GM12878 (cell line): ENCODE measurements around the gene MVB12B. TPM values are rescaled to one million over a fixed set of nuclear protein-coding genes. Genes with fewer than 3 reads are reported as not detected.

Experiments used
- ATAC-seq: fragments of 200-7000 bp; cut with Tn5 transposase; 3 replicates; pipeline ENCODE4 v1.9.1; 2020; ENCODE audit warnings: mild to moderate bottlenecking, moderate library complexity
- BruUV-seq: library from RNA; stranded (reverse); fragments of 400-500 nt; replicated peaks from 2 replicates; lab custom pipeline; 2021; lab: Mats Ljungman, UMichigan
- CTCF ChIA-PET: fragments of 300-600 bp; sonication (Branson Sonifier 250); formaldehyde crosslinking; extraction: SDS; loops from one replicate; lab custom pipeline; 2021; ENCODE audit warnings: inconsistent platforms; lab: Yijun Ruan, JAX
- POLR2A ChIA-PET: fragments of 350-600 bp; formaldehyde crosslinking; extraction: SDS; loops from one replicate; lab custom pipeline; 2021; ENCODE audit warnings: inconsistent platforms; lab: Charles Lee
- RAD21 ChIA-PET: fragments of 300-600 bp; sonication (Branson Sonifier 250); formaldehyde crosslinking; loops from one replicate; lab custom pipeline; 2023; ENCODE audit warnings: antibody characterized with exemption; ENCODE audit not compliant: unreplicated experiment; lab: Charles Lee
- SMC1A ChIA-PET: fragments of 300-600 bp; sonication (Branson Sonifier 250); formaldehyde crosslinking; loops from one replicate; lab custom pipeline; 2023; ENCODE audit not compliant: unreplicated experiment, uncharacterized antibody; lab: Charles Lee
- DNase-seq: peaks from one replicate; pipeline ENCODE4 v3.0.0-alpha.2; 2011; ENCODE audit warnings: low read depth, low spot score
- FAIRE-seq: peaks from 3 replicates; lab custom pipeline; 2011; peaks lifted over from hg19 to GRCh38; lab: Jason Lieb, UNC
- H2AFZ ChIP-seq: 2 replicates; pipeline ENCODE4 v1.6.0; 2011; ENCODE audit warnings: low read depth, low read length, control low read depth; ENCODE audit not compliant: control insufficient read depth
- H3K27ac ChIP-seq: 2 replicates; pipeline ENCODE4 v1.5.1; 2011; ENCODE audit warnings: control low read depth; ENCODE audit not compliant: control insufficient read depth, insufficient read depth
- H3K27me3 ChIP-seq, 2 experiments: replicated peaks in 1 of 2; 2 replicates each; pipeline versions ENCODE4 v1.6.0 to v1.6.1; 2011; ENCODE audit warnings: low read length in 1 of 2; ENCODE audit not compliant: control insufficient read depth in 2 of 2, insufficient read depth in 2 of 2
- H3K36me3 ChIP-seq, 2 experiments: 2 replicates each; pipeline ENCODE4 v1.5.1; 2011; ENCODE audit warnings: low read length in 1 of 2; ENCODE audit not compliant: control insufficient read depth in 2 of 2, insufficient read depth in 2 of 2
- H3K4me1 ChIP-seq: 2 replicates; pipeline ENCODE4 v1.6.1; 2011; ENCODE audit warnings: mild to moderate bottlenecking, low read length, moderate library complexity, mixed read lengths; ENCODE audit not compliant: control insufficient read depth, insufficient read depth
- H3K4me2 ChIP-seq: 2 replicates; pipeline ENCODE4 v1.6.0; 2011; ENCODE audit warnings: control low read depth; ENCODE audit not compliant: control insufficient read depth, insufficient read depth
- H3K4me3 ChIP-seq: fragments of 200-600 bp; sonication (generic); 2 replicates; pipeline ENCODE4 v1.5.1; 2016
- H3K79me2 ChIP-seq: 2 replicates; pipeline ENCODE4 v1.6.0; 2011; ENCODE audit warnings: low read length; ENCODE audit not compliant: control insufficient read depth, insufficient read depth
- H3K9ac ChIP-seq: 2 replicates; pipeline ENCODE4 v1.8.0; 2011; ENCODE audit warnings: low read length, control low read depth, mixed read lengths; ENCODE audit not compliant: control insufficient read depth, insufficient read depth
- H3K9me3 ChIP-seq: replicated peaks from 3 replicates; pipeline ENCODE4 v1.5.1; 2011; ENCODE audit warnings: mild to moderate bottlenecking, low read length; ENCODE audit not compliant: control insufficient read depth, insufficient read depth
- H4K20me1 ChIP-seq: 2 replicates; pipeline ENCODE4 v1.6.0; 2011; ENCODE audit not compliant: control insufficient read depth, insufficient read depth
- BACH1 ChIP-seq: fragments of 450-650 bp; IDR thresholded peaks from 2 replicates; pipeline ENCODE4 v1.6.1; 2017; ENCODE audit warnings: mild to moderate bottlenecking, borderline replicate concordance
- BRCA1 ChIP-seq: IDR thresholded peaks from 2 replicates; pipeline ENCODE4 v1.6.1; 2011; ENCODE audit warnings: low read depth, low read length, improper control_type of control experiment
- CBFB ChIP-seq: IDR thresholded peaks from 2 replicates; pipeline ENCODE4 v1.6.1; 2016; ENCODE audit warnings: antibody characterized with exemption, low read depth
- CREB1 ChIP-seq: IDR thresholded peaks from 2 replicates; pipeline ENCODE4 v1.6.1; 2012; ENCODE audit warnings: low read depth, mild to moderate bottlenecking, inconsistent platforms
- MYC ChIP-seq: IDR thresholded peaks from 2 replicates; pipeline ENCODE4 v1.6.1; 2011; ENCODE audit warnings: mild to moderate bottlenecking, low read length, moderate library complexity, inconsistent platforms; ENCODE audit not compliant: insufficient read depth, insufficient replicate concordance, insufficient read length, severe bottlenecking
- POLR2AphosphoS5 ChIP-seq: IDR thresholded peaks from 2 replicates; pipeline ENCODE4 v1.6.1; 2011; ENCODE audit warnings: mild to moderate bottlenecking, low read length, inconsistent platforms
- RCOR1 ChIP-seq: conservative IDR thresholded peaks from 2 replicates; pipeline ENCODE4 v1.6.1; 2012; ENCODE audit warnings: low read depth, low read length, improper control_type of control experiment
- SMARCA5 ChIP-seq: fragments of 450-650 bp; IDR thresholded peaks from 2 replicates; pipeline ENCODE4 v1.6.1; 2017; ENCODE audit warnings: mild to moderate bottlenecking
- SMC3 ChIP-seq: IDR thresholded peaks from 2 replicates; pipeline ENCODE4 v1.6.1; 2011; ENCODE audit warnings: low read length, improper control_type of control experiment, borderline replicate concordance
- SPI1 ChIP-seq: IDR thresholded peaks from 2 replicates; pipeline ENCODE4 v1.6.1; 2011; ENCODE audit warnings: low read depth, mild to moderate bottlenecking, low read length, moderate library complexity, borderline replicate concordance; ENCODE audit not compliant: insufficient read depth
- TCF3 ChIP-seq: IDR thresholded peaks from 2 replicates; pipeline ENCODE4 v1.6.1; 2012; ENCODE audit warnings: low read depth, mild to moderate bottlenecking, low read length, borderline replicate concordance; ENCODE audit not compliant: insufficient read depth
- TCF7 ChIP-seq: IDR thresholded peaks from 2 replicates; pipeline ENCODE4 v1.6.1; 2014; ENCODE audit warnings: antibody characterized with exemption, borderline replicate concordance
- WGBS: methylation state at CpG from one replicate; pipeline ENCODE4 v1.1.6; 2016; ENCODE audit warnings: low lambda C conversion rate; ENCODE audit not compliant: insufficient replicate concordance, insufficient coverage; ENCODE audit errors: missing lambda C conversion rate; 5-methylcytosine and 5-hydroxymethylcytosine counted together
- in situ Hi-C: fragments of 300-500 bp; cut with MboI; formaldehyde crosslinking; loops from 9 replicates; pipeline ENCODE4 v1.14.3; 2018; ENCODE audit warnings: mixed read lengths
- intact Hi-C: fragments of 100-400 bp; cut with micrococcal nuclease; formaldehyde crosslinking; loops from one replicate; pipeline ENCODE4 v1.14.2; 2022; ENCODE audit not compliant: unreplicated experiment
- polyA plus RNA-seq, 11 experiments: library from polyadenylated mRNA; depleted of rRNA in 4 of 11; unstranded in 6 of 11; stranded (reverse) in 5 of 11; fragments of >200 nt; fragmentation: Nextera tagmentation in 4 of 11; fragmentation: Illumina TruSeq in 1 of 11; extraction: Ambion mirVana in 4 of 11; extraction: Trizol in 1 of 11; gene quantifications; 1 replicate in 1 of 11; 2 replicates in 10 of 11; pipeline versions ENCODE4 v1.2.1 to v1.2.3, GENCODE V29; 2011 to 2016; ENCODE audit warnings: inconsistent platforms in 2 of 11, missing spikeins in 2 of 11, low read depth in 1 of 11
- total RNA-seq, 4 experiments: library from RNA; depleted of rRNA in 3 of 4; stranded (reverse); fragments of >200 nt in 3 of 4; fragmentation: Illumina TruSeq in 1 of 4; extraction: Trizol in 1 of 4; gene quantifications; 2 replicates each; pipeline versions ENCODE4 v1.2.1 to v1.2.3, GENCODE V29; 2013 to 2021
- TF ChIP-seq, protein P1 (sequence below): IDR thresholded peaks from 2 replicates; pipeline ENCODE4 v1.6.1; 2012; ENCODE audit warnings: low read depth, low read length, improper control_type of control experiment
- TF ChIP-seq, protein P2 (sequence below): IDR thresholded peaks from 2 replicates; pipeline ENCODE4 v1.6.1; 2011; ENCODE audit warnings: low read depth, low read length, improper control_type of control experiment, borderline replicate concordance
- TF ChIP-seq, protein P3 (sequence below): IDR thresholded peaks from 2 replicates; pipeline ENCODE4 v1.6.1; 2011; ENCODE audit warnings: low read depth, mild to moderate bottlenecking, low read length, moderate library complexity, borderline replicate concordance; ENCODE audit errors: extremely low read depth

The MVB12B gene
- total and polyA plus RNA-seq, 10 of the 15 experiments (the other 5 are each of a cell fraction or from before 2014, with no cell fraction given): 0.08 TPM; not detected in 9

DNA sequence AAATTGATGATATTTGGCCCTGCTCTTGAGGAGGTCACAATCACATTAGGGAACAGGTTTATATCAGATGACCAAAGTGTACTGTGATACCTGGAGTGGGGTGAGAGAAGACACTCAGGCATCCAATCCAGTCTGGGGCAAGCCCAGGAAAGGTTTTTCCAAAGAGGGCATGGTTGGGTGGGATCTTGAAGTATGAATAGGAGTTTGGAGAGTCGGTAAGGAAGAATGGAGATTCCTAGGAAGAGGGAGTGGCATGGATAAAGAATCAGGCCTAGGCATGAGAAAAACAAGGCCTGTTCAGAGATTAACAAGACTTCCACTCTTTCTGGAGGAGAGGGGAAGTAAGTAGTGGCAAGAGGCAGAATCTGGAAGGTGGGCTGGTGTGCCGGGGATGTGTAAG lies 91.1 kb downstream of the MVB12B start:
- SMC1A ChIA-PET: no interaction called here
- CTCF ChIA-PET: no interaction called here
- POLR2A ChIA-PET: no interaction called here

More for the DNA sequence above, 91.1 kb downstream of the MVB12B start:
- no peak overlapping the region for H2AFZ ChIP-seq
- BruUV-seq: no TSS peak
- H3K9ac ChIP-seq: no peak overlapping the region
- H3K4me1 ChIP-seq: no peaks in the 10 kb centered on the region
- H3K36me3 ChIP-seq: no peaks in the 10 kb centered on the region
- FAIRE-seq: no peak
- H3K27ac ChIP-seq: no peak overlapping the region
- H4K20me1 ChIP-seq: no peaks in the 10 kb centered on the region
- DNase-seq: no peak
- peaks cover 0 to 2% of the 10 kb centered on the region in 2 experiments; a peak in 3 of 4 replicates for H3K27me3 ChIP-seq
- no peak for ATAC-seq
- H3K4me3 ChIP-seq: no peak overlapping the region
- intact Hi-C loops: no loop called here
- RAD21 ChIA-PET: no interaction called here
- WGBS: 32% methylated on average over 2 of the region's 2 CpGs
- no peaks in the 10 kb centered on the region for H3K9me3 ChIP-seq
- H3K79me2 ChIP-seq: no peaks in the 10 kb centered on the region
- in situ Hi-C loops: loop anchor here (10.0 kb wide), 1 partner anchor 57 kb away; no protein-coding TSS in a partner anchor
- no peak for TF ChIP-seq POLR2AphosphoS5
- no peak for TF ChIP-seq SMC3
- no peak for TF ChIP-seq BACH1
- no peak for TF ChIP-seq CREB1
- TF ChIP-seq SMARCA5: no peak
- TF ChIP-seq, protein P1, sequence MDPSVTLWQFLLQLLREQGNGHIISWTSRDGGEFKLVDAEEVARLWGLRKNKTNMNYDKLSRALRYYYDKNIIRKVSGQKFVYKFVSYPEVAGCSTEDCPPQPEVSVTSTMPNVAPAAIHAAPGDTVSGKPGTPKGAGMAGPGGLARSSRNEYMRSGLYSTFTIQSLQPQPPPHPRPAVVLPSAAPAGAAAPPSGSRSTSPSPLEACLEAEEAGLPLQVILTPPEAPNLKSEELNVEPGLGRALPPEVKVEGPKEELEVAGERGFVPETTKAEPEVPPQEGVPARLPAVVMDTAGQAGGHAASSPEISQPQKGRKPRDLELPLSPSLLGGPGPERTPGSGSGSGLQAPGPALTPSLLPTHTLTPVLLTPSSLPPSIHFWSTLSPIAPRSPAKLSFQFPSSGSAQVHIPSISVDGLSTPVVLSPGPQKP: no peak
- no peak for TF ChIP-seq CBFB
- TF ChIP-seq MYC: no peak
- no peak for TF ChIP-seq TCF7
- TF ChIP-seq, protein P2, sequence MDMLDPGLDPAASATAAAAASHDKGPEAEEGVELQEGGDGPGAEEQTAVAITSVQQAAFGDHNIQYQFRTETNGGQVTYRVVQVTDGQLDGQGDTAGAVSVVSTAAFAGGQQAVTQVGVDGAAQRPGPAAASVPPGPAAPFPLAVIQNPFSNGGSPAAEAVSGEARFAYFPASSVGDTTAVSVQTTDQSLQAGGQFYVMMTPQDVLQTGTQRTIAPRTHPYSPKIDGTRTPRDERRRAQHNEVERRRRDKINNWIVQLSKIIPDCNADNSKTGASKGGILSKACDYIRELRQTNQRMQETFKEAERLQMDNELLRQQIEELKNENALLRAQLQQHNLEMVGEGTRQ: no peak
- TF ChIP-seq RCOR1: no peak
- TF ChIP-seq, protein P3, sequence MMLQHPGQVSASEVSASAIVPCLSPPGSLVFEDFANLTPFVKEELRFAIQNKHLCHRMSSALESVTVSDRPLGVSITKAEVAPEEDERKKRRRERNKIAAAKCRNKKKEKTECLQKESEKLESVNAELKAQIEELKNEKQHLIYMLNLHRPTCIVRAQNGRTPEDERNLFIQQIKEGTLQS: no peak
- no peak for TF ChIP-seq SPI1
- TF ChIP-seq TCF3: no peak
- TF ChIP-seq BRCA1: no peak
- H3K4me2 ChIP-seq: no peak overlapping the region
